22Rv1 (cell line): Measurements from ENCODE around the gene TEKT4.

Experiments
- ZFX ChIP-seq: fragments of 450-650 bp; IDR thresholded peaks from 2 replicates; pipeline ENCODE4 v1.6.1; 2017; ENCODE audit warnings: antibody characterized with exemption, borderline replicate concordance
- TF ChIP-seq, protein P1 (sequence below): fragments of 450-650 bp; IDR thresholded peaks from 2 replicates; pipeline ENCODE4 v1.5.1; 2017; ENCODE audit warnings: mild to moderate bottlenecking

DNA sequence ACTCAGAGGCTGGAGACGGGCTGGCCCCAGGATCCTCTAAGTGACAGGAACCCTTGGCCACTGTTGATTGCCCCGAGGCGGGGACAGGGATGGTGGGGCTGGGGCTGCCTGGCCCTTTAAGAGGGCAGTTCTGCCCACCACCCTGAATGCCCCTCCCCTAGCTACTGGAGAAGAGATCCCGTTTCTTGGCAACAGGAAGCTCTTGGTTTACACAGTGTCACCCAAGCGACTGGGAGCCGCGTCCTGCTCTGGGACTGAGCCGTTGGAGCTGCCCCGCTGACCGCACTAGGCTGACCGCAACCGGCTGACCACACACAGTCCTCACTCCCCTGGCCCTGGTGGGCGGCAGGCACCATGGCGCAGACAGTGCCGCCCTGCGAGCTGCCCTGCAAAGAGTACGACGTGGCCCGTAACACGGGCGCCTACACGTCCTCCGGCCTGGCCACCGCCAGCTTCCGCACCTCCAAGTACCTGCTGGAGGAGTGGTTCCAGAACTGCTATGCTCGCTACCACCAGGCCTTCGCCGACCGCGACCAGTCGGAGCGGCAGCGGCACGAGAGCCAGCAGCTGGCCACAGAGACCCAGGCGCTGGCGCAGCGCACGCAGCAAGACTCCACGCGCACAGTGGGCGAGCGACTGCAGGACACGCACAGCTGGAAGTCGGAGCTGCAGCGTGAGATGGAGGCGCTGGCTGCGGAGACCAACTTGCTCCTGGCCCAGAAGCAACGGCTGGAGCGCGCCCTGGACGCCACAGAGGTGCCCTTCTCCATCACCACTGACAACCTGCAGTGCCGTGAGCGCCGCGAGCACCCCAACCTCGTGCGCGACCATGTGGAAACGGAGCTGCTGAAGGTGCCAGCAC lies at the start of gene TEKT4:
- TF ChIP-seq, protein P1, sequence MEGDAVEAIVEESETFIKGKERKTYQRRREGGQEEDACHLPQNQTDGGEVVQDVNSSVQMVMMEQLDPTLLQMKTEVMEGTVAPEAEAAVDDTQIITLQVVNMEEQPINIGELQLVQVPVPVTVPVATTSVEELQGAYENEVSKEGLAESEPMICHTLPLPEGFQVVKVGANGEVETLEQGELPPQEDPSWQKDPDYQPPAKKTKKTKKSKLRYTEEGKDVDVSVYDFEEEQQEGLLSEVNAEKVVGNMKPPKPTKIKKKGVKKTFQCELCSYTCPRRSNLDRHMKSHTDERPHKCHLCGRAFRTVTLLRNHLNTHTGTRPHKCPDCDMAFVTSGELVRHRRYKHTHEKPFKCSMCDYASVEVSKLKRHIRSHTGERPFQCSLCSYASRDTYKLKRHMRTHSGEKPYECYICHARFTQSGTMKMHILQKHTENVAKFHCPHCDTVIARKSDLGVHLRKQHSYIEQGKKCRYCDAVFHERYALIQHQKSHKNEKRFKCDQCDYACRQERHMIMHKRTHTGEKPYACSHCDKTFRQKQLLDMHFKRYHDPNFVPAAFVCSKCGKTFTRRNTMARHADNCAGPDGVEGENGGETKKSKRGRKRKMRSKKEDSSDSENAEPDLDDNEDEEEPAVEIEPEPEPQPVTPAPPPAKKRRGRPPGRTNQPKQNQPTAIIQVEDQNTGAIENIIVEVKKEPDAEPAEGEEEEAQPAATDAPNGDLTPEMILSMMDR, result no peak
- TF ChIP-seq ZFX, result no peak
